ENCODE results near the gene CD164L2.

The CD164L2 gene

DNA sequence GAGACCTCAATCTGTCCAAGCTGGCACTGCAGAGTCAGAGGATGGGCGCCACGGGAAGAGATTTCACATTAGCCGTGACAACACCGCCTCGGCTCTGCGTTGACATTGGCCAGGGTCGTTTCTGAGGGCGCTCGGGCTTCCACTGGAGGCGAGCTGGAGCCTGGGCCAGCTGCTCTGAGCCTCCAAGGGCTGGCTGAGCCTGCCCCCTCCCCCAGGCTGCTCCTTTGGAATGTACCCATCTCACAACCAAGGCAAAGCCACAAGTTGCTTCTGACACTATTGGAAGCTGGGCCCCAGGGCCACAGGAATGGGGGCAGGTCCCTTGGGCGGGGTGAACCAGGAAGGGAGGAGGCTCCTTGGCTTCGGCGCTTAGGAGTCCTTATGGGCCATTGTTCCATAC, 21.9 kb upstream of the CD164L2 start:
- no peak for DNase-seq (ENCODE audit: low read depth in 3 of 3)

DNA sequence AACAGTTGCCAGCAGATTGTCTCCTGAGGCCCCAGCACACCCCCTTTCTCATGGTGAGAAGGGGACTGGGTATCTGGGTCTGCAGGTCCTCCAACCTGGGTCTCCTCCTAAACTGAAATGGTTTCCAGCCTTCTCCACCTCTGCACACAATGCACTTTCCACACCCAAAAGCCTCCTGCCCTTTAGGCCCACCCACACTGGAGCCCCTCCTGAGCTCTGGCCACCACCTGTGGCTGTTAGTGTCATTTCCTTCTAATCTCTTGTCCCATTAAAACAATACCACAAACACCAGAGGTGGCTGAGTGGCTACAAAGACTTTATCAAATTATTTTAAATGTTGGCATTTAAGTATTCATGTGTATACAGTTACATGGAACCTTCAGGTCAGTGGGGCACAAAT, 20.8 kb upstream of the CD164L2 start:
- DNase-seq (ENCODE audit: low read depth in 3 of 3) = no peak

DNA sequence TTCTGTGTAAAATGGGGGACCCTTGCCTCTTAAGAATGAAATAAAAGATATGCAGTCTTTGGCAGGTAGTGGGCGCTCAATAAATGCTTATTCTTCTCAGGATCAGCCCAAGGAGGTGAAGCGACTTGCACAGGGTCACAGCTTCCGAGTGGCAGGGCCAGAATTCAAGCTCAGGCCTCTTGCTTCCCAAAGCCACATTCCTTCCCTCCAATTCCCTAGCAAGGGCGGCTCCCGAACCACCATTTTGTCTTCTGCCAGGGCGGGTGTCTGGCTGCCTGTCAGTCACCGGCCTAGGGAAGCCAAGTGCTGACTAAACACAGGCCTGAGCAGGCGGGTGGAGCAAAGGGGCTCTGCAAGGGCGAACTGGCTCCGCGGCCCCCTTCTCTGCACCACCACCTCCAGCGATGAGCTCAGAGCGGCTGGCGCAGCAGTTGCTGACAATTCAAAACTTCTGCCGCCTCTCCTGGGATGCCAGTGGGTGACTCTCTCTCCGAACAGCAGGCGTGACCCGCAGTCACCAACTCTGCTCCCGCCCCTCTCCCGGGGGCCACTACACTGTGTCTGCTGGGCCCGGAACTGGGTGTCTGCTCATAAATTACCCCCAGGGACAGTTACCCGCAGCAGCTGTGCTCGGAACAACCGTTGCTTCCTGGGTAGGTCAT, 20.1 kb upstream of the CD164L2 start:
- DNase-seq (ENCODE audit: low read depth in 3 of 3) = no peak

DNA sequence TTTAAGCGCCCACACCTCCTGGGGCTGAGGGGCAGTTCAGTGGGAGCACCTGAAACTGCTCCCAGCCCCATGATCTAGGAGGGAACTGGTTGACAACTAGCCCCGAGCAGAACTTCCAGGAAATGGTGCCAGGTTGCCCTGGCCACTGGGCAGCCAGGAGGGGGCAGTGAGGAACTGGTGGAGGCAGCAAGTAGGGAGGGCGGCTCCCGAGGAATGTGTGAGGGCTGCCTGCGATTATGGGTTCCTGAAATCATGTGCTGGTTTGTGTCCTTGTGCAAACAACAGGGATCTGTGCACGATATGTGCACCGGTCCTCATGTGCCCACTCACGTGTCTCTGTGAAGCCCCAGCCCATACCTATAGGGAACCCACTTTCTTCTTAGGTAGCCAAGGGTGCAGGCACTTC, 19.2 kb upstream of the CD164L2 start:
- DNase-seq (ENCODE audit: low read depth in 3 of 3) = no peak

DNA sequence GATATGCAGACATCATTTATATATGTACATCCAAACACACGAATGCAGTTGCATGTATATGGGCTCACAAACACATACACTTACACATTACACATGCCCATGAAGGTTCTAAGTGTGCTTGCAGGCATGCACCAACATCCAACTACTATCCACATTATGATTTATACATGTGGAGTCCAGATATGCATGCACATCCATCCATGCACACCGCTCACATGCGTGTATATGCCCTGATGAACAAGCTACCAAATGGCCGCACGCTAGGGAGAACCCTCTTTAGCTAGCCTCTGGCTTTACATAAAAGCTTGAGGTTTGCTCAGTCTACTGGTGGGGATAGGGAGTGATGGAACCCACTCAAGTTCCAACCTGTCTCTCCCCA, 17.8 kb upstream of the CD164L2 start:
- no peak for DNase-seq (ENCODE audit: low read depth in 3 of 3)

DNA sequence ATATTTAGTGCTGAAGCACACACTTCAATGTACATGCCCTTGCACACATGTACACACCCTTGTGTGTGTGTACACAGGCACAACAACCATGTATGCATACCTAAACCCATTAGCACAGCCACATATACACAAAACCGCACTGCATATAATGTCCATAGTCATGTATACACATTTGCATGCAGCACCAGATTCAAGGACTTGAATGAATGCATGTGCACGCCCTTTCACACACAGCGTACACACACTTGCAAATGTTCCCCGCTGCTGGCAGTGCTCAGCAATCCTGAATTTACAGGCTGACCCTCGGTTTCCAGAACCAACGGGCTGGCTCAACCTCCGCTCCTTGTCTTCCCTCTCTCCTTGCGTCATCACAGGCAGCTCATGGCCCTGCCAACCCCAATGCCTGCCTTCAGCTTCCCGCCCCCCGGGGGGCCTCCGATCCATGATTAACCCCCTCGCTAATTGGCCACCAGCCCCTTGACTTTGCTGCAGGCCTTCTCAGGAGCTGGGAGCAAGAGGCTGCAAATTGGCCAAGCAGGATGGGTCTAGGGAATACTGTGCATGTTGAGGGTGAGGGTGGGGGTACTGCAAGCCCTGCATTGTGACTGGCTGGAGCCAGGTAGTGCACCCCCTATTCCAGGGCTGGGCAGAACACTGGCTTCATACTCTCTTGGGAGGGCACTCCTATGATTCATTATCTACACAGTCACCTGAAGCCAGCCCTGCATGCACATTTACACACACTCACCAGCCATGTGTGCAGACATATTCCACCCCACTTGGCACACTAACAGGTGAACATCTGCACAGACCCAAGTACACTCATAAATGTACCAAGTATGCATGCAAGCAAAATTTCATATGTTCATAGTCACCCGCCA, 17.2 kb upstream of the CD164L2 start:
- DNase-seq (ENCODE audit: low read depth in 3 of 3) = no peak

DNA sequence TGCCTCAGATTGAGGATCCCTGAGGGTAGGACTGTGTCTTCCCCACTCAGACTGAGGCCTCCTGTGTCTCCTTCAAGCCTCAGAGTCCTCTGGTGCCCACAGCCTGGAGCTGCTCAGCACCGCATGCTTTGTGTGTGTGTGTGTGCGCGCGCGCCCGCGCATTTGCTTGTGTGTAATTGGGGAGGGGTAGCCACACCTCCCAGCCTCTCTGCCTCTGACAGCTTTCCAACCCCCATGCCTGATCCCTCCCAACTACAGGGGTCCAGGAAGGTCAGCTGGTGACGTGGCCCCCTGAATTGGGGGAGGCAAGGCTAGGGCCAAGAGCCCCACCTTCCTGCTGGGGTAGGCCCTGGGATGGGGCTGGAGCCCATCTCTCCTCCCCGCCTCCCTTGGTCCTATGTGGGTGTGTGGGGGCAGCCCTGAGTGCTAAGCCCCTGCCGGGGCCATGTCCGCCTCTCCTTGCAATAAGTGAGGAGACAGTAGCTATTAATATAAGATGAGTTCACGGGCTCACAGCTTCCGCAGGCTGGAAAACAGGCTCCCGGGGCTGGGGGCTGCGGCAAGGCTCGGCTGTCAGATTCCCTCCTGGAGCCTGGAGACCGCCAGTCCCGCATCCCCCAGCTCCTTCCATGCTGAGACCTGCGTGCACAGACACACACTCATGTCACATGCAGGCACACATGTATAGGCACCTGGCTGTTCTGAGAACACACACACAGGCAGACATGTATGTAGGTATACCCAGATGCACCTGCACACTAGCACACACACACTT, 16.3 kb upstream of the CD164L2 start:
- no peak for DNase-seq (ENCODE audit: low read depth in 3 of 3)

DNA sequence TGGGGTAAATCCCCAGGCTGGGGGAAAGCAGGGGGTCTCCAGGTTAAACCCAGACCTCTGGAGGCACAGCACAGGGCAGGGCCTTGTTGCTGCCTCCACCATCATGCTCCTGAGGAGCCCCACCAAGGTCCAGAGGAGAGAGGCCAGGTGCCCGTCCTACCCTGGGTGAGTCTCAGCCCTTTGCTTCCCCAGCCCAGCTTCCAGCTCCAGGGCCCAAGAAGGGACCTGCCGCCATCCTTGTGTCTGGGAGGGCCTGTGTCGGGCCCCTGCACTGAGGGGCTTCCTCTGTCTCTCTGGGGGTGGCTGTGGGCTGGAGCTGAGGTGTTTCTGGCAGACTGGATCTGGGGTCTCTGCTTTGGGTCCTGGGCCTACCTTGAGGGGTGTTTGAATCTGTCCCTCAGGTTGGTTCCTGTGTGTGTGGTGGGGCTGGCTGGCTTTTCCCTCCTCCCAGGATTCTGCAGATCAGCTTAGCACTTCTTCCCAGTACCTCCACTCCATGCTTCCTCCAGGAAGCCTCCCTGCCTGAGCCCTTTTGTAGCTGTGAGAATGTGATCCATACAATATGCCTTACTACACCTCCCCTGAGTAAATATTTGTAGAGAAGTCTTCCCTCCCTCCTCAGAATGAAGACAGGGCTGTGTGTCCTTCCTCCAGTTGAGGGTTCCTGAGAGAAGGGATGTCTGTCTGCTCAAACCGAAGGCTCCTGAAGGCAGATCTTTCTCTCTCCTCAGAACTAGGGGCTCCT, 15.4 kb upstream of the CD164L2 start:
- DNase-seq (ENCODE audit: low read depth in 3 of 3) = no peak

DNA sequence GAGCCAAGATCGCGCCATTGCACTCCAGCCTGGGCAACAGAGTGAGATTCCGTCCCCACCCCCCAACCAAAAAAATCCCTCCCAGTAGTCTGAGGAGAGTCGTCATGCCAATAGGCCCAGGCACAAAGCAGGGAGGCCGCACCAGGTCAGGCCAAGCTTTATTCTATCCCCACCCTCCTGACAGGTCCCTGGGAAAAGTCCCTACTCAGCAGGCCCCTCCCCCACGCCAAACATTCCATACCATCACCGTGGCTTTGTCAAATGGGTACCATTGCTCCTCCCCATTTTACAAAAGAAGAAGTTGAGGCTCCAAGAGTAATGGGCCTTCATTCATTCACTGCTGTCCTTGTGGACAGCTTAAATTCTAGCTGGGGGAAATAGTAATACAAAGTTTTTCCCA, 14.6 kb upstream of the CD164L2 start:
- no peak for DNase-seq (ENCODE audit: low read depth in 3 of 3)

DNA sequence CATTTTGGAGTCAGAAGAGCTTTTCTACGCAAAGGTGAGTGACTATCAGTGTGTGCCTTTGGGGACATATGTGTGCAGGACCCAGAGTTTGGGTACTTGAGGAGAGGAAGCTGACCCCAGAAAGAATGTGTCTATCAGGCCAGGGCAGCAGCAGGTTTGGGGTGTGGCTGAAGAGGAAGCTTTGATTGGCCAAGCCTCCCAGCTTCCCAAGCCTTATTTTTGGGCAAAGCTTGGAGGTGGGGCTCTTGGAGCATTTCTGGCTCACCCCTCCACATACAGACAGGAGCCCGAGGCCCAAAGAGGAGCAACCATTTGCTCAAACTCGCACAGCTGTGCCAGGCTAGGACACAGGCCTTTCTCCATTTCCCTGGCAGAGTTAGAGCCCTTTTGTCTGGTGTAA, 14.0 kb upstream of the CD164L2 start:
- DNase-seq (ENCODE audit: low read depth in 3 of 3) = no peak

DNA sequence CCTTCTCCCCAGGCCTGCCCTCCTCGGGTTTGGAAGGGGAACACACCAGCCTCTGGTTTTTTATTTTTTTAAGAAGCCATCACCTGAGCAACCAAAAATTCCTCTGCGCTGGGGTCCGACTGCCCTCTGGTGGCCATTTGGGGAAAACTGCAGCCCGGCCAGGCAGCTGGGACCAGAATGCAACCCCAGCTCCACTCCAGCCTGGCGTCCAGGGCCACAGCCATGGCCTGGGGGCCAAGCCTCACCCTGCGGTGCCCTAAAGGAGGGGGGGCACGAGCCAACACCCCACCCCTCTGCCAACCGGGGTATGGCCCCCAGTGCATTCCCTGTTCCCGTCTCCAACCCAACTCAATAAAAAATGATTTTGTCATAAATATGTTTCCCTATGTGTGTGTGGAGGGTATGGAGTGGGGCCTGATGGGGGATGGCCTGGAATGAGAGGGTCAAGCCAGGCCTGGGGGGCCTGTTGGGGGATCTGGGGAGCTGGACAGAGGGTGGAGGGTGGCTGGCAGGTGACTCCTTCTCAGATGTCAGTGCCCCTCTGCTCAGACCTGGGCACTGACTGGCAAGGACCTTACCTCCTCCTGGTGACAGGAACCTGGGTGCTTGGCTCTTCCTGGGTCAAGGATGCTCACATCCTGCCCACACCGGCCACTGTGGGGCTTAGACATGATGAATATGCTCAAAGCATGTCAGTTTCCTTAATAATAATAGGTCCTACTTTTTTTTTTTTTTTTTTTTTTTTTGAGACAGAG, 12.5 kb upstream of the CD164L2 start:
- peak; percentile 54 to 69 (median 69) for DNase-seq (ENCODE audit: low read depth in 3 of 3)

DNA sequence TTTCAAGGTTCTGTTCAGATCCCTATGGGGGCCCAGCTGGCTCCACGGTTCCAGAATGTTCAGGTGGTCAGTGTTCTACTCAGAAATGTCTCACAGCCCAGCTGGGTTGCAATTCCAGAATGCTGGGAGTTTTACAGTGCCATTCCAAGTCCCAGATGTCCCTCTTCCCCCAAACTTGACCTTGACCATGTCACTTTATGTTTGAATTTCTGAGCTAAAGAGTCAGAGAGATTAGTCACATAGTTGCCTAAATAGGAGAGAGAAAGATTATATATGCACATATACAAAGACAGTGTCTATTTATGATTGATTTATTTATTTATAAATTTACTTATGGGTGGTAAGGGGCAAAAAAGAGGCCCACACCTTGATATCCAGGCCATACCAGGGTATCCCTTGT, 11.8 kb upstream of the CD164L2 start:
- no peak for DNase-seq (ENCODE audit: low read depth in 3 of 3)

DNA sequence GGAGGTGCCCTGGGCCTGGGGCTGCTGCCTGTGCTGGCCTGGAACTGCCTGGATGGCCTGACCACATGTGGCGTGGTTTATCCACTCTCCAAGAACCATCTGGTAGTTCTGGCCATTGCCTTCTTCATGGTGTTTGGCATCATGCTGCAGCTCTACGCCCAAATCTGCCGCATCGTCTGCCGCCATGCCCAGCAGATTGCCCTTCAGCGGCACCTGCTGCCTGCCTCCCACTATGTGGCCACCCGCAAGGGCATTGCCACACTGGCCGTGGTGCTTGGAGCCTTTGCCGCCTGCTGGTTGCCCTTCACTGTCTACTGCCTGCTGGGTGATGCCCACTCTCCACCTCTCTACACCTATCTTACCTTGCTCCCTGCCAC, 11.1 kb upstream of the CD164L2 start:
- no peak for DNase-seq (ENCODE audit: low read depth in 3 of 3)

DNA sequence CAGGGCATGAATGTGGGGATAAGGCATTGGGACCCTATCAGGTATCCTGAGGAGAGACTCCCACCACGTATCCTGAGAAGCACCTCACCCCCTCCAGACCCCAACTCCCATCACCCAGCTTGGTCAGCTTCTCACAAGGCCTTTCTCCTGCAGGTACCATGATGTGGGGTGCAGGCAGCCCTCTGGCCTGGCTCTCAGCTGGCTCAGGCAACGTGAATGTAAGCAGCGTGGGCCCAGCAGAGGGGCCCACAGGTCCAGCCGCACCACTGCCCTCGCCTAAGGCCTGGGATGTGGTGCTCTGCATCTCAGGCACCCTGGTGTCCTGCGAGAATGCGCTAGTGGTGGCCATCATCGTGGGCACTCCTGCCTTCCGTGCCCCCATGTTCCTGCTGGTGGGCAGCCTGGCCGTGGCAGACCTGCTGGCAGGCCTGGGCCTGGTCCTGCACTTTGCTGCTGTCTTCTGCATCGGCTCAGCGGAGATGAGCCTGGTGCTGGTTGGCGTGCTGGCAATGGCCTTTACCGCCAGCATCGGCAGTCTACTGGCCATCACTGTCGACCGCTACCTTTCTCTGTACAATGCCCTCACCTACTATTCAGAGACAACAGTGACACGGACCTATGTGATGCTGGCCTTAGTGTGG, 10.6 kb upstream of the CD164L2 start:
- no peak for DNase-seq (ENCODE audit: low read depth in 3 of 3)

DNA sequence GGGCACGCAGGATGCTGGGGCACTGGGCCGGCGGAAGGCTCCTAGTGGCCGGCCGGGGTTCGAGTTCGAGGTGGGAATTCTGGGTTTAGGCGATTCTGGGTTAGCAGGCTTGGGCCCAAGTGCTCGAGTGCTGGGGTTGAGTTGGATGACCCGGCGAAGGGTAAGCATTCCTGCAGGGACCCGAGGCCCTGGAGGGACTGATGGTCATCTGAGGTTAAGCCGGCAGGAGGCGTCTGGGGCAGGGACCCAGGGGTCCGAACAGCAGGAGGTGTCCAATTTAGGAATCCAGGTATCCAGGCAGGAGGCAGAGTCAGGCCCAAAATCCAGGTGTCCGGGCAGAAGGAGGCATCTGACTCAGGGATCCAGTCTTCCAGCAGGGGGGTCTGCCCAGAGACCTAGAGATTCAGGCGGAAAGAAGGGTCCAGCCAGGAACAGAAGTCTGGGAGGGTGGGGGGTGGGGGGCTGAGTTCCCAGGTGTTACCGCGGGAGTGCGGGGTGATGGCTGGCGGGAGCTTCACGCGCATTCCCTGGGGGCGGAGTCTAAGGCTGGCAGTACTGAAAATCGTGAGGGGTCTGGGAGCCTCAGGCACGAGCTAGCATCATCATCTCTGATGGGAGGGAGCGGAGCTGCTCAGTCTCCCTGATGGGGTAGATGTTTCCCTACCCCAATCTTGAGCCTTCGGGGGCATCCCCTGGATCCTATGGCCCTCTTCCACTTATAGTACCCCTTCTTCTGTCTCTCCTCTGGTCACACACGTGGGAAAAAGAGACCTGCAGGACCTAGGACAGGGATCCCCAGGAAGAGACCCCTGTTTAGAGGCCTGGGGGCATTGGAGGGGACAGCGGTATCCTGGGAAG, 9.9 kb upstream of the CD164L2 start:
- DNase-seq (ENCODE audit: low read depth in 3 of 3) = no peak

DNA sequence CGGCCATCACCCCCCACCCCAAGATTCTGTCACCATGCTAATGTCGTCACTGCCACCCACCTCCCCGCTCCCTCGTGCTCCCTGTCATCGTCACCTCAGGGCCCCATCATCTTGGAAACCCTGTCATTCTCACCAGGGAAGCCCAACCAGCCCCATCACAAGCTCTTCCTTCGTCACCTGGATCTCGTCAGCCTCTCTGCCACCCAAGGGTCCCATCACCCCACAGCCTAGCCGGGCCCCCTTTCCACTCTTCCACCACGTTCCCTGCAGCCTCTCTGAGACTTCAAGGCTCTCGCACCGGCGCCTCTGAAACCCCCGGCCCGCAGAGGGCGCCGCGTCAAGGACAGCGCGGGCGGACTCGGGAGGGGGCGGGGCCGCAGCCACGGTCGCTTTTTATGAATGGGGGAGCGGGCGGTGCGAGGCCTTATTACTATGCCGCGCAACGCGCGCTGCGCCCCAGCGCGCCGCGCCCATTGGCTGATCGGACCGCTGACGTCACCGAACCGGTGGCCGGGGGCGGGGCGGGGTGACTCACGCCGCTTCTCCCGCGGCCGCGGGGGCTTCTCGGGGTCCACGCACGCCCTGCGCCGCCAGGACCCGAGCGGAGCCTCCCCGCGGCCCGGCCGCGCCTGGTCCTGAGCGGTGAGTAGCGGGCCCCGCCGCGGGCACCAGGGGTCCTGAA, 9.1 kb upstream of the CD164L2 start, which contains the start of gene GPR3:
Gene GPR3, plus strand, starts transcription at position 527 of the 682 bp plus-strand sequence. CDS start 1,177 bp downstream, outside the sequence.
- peak; percentile 87 to 95 (median 89) for DNase-seq (ENCODE audit: low read depth in 3 of 3)

DNA sequence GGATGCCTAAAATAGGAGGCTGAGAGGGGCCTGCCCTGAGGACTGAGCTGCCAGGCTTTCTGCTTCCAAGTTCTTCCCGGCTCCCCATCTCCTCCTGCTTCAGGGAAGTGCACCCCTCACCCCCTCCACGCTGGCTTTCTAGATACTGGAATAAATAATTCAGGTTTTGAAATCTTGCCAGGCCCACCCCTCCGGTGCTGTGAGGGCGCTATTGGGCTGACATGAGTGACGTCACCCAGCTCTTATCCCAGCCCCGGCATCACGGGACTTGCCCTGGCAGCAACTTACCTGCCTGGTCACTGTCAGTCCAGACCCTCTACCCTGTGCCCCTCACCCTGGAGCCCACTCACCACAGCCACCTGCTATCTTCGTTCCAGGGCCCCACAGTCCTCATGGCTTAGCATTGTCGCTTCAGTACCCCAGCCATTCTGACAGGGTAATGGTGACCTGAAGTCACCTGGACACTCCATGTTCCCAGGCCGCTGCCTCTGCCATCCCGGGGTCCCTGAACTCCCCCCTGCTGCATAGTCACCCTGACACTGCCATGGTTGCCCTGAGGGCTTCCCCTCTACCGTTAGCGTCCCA, 8.5 kb upstream of the CD164L2 start:
- no peak for DNase-seq (ENCODE audit: low read depth in 3 of 3)

DNA sequence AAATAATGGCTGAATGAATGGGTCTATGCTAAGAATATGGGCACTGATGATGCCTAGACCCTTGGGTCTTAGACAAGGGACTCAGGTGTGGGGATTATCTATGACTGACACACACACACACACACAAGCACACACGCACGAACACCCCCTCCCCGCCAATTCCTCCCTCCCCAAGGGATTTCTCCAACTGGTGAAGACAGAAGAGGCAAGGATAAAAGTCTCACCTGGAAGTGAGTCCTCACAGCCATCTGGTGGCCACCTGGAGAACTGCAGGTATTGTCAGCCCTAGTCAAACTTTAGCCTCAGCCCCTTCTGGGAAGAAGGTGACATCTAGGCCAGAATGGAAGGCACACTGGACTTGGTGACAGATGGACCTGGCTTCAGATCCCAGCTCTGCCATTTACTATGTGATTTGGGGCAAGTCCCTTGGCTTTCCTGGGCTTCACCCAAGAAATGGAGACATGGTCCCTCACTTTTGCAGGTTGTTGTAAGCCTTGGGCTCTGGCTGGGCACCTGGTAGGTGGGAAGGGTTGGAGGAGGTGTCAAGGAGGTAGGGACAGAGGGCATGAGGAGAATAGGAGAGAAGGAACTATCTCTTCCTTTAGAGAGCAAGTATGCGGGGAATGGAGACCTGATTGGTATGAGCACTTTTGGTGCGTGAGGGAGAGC, 5.3 kb upstream of the CD164L2 start:
- peak; percentile 43 to 73 (median 58) for DNase-seq (ENCODE audit: low read depth in 3 of 3)

All from stimulated activated CD4-positive, alpha-beta T cell treated with anti-CD3 and anti-CD28 coated beads, TNF-alpha, amount 100 ng/mL, for 48 hours (primary cell).